Measurements from ENCODE around the gene SEMA5A. TPM values are rescaled to one million over a fixed set of nuclear protein-coding genes. Genes with fewer than 3 reads are reported as not detected.

The SEMA5A gene
- total and polyA plus RNA-seq, 2 of the 8 experiments (the other 6 are each of a cell fraction or from before 2014, with no cell fraction given), result 5.3 to 8.9 TPM

DNA sequence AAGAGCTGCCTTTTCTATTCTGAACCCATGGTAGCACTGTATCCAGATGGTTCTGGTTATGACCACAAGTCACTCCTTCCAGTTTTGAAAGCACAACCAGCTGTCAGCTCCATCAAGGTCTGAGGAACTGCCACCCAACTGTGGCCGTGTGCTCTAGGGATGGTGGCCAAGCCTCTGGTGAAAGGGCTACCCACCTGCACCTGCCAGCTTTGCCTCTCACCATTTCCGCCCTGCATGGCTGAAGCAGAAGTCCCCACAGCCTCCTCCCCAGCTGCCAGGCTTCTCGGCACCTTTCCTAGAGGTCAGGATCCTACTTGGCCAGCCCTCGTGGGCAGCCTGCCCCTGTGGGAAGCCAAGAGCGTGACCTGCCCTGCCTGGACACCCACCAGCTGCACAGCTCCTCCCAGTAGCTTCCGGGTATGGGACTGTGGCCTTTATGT, 16.8 kb downstream of the SEMA5A start (continued):
- TF ChIP-seq, protein P1, sequence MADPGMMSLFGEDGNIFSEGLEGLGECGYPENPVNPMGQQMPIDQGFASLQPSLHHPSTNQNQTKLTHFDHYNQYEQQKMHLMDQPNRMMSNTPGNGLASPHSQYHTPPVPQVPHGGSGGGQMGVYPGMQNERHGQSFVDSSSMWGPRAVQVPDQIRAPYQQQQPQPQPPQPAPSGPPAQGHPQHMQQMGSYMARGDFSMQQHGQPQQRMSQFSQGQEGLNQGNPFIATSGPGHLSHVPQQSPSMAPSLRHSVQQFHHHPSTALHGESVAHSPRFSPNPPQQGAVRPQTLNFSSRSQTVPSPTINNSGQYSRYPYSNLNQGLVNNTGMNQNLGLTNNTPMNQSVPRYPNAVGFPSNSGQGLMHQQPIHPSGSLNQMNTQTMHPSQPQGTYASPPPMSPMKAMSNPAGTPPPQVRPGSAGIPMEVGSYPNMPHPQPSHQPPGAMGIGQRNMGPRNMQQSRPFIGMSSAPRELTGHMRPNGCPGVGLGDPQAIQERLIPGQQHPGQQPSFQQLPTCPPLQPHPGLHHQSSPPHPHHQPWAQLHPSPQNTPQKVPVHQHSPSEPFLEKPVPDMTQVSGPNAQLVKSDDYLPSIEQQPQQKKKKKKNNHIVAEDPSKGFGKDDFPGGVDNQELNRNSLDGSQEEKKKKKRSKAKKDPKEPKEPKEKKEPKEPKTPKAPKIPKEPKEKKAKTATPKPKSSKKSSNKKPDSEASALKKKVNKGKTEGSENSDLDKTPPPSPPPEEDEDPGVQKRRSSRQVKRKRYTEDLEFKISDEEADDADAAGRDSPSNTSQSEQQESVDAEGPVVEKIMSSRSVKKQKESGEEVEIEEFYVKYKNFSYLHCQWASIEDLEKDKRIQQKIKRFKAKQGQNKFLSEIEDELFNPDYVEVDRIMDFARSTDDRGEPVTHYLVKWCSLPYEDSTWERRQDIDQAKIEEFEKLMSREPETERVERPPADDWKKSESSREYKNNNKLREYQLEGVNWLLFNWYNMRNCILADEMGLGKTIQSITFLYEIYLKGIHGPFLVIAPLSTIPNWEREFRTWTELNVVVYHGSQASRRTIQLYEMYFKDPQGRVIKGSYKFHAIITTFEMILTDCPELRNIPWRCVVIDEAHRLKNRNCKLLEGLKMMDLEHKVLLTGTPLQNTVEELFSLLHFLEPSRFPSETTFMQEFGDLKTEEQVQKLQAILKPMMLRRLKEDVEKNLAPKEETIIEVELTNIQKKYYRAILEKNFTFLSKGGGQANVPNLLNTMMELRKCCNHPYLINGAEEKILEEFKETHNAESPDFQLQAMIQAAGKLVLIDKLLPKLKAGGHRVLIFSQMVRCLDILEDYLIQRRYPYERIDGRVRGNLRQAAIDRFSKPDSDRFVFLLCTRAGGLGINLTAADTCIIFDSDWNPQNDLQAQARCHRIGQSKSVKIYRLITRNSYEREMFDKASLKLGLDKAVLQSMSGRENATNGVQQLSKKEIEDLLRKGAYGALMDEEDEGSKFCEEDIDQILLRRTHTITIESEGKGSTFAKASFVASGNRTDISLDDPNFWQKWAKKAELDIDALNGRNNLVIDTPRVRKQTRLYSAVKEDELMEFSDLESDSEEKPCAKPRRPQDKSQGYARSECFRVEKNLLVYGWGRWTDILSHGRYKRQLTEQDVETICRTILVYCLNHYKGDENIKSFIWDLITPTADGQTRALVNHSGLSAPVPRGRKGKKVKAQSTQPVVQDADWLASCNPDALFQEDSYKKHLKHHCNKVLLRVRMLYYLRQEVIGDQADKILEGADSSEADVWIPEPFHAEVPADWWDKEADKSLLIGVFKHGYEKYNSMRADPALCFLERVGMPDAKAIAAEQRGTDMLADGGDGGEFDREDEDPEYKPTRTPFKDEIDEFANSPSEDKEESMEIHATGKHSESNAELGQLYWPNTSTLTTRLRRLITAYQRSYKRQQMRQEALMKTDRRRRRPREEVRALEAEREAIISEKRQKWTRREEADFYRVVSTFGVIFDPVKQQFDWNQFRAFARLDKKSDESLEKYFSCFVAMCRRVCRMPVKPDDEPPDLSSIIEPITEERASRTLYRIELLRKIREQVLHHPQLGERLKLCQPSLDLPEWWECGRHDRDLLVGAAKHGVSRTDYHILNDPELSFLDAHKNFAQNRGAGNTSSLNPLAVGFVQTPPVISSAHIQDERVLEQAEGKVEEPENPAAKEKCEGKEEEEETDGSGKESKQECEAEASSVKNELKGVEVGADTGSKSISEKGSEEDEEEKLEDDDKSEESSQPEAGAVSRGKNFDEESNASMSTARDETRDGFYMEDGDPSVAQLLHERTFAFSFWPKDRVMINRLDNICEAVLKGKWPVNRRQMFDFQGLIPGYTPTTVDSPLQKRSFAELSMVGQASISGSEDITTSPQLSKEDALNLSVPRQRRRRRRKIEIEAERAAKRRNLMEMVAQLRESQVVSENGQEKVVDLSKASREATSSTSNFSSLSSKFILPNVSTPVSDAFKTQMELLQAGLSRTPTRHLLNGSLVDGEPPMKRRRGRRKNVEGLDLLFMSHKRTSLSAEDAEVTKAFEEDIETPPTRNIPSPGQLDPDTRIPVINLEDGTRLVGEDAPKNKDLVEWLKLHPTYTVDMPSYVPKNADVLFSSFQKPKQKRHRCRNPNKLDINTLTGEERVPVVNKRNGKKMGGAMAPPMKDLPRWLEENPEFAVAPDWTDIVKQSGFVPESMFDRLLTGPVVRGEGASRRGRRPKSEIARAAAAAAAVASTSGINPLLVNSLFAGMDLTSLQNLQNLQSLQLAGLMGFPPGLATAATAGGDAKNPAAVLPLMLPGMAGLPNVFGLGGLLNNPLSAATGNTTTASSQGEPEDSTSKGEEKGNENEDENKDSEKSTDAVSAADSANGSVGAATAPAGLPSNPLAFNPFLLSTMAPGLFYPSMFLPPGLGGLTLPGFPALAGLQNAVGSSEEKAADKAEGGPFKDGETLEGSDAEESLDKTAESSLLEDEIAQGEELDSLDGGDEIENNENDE (IDR thresholded peaks at IDR 0.05; ENCODE audit: insufficient replicate concordance, low read length), result no peak
- TF ChIP-seq ASH2L (IDR thresholded peaks at IDR 0.05; ENCODE audit: low read length) (no peak), RNF2 (IDR thresholded peaks at IDR 0.05; ENCODE audit: borderline replicate concordance, low read depth, low read length, missing control alignments, poor library complexity, severe bottlenecking) (no peak), PHF8 (conservative IDR thresholded peaks at IDR 0.05; ENCODE audit: low read depth, low read length) (no peak), CTBP2 (IDR thresholded peaks at IDR 0.05; ENCODE audit: borderline replicate concordance, insufficient read depth, insufficient read length, low read length) (no peak), KDM4A (IDR thresholded peaks at IDR 0.05; ENCODE audit: low read depth, low read length, severe bottlenecking) (no peak), YY1 (IDR thresholded peaks at IDR 0.05; ENCODE audit: low read depth, low read length) (no peak), SRF (IDR thresholded peaks at IDR 0.05; ENCODE audit: low read depth, low read length) (no peak), GTF2F1 (IDR thresholded peaks at IDR 0.05; ENCODE audit: borderline replicate concordance, low read depth, low read length) (no peak), SIN3A (conservative IDR thresholded peaks at IDR 0.05 in 1 of 2, IDR thresholded peaks at IDR 0.05 in 1 of 2; ENCODE audit: low read depth in 1 of 2, low read length in 2 of 2) (no peak), EGR1 (IDR thresholded peaks at IDR 0.05; ENCODE audit: borderline replicate concordance, low read depth, low read length) (no peak)

Measured in H1 (cell line).